ENCODE measurements around the gene OBSL1.

Gene OBSL1

GRCh38 chr2:219571311-219572236 is at the start of gene OBSL1:
Gene OBSL1 (minus strand): TSS chr2:219571539. CDS start chr2:219571232, 307 bp downstream.
- DNase-seq (ENCODE audit: low read depth in 2 of 2): no peak

DNA sequence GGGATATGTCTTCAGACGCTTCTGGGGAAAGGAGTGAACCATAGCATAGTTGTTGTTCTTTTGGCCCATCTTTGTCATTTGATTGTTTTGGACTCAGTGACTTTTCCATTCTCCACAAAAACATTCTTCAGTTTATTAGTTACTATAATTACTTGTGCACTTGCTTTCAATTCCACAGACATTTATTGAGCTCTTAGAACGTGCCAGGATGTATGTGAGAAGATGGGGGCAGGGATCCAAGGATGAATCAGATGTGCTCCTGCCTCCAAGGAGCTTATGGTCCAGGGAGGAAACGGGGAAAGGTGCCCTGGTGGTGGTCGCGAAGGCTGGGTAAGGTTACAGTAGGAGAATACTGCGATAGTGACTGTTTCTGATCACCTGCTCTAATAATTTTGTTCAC is 49.2 kb upstream of the OBSL1 start:
- no peak for DNase-seq (ENCODE audit: low read depth in 2 of 2)

- no peak for DNase-seq (ENCODE audit: low read depth in 2 of 2)
These were observed 47.9 kb upstream of the OBSL1 start for GRCh38 chr2:219619235-219619634.

GRCh38 chr2:219618733-219619122 is 47.4 kb upstream of the OBSL1 start:
- no peak for DNase-seq (ENCODE audit: low read depth in 2 of 2)

DNA sequence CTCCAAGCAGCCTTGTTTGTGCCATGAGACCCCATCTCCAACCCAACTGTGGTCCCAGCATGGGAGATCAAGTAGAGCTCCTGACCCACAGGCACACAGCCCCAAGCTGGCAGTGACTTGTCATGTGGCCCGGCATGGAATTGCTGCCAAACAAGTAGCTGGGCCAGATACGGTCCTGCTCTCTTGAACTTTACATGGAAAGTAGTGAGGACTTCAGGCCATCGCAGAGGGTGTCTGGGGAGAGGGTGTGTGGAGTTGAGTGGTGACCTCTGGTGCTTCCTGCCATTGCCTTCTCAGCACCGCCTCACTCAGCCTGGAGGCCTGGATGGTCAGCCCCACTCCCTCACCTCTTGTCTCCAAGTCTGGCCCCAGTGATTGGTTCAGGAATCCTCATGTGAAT is 45.2 kb upstream of the OBSL1 start:
- no peak for DNase-seq (ENCODE audit: low read depth in 2 of 2)

DNA sequence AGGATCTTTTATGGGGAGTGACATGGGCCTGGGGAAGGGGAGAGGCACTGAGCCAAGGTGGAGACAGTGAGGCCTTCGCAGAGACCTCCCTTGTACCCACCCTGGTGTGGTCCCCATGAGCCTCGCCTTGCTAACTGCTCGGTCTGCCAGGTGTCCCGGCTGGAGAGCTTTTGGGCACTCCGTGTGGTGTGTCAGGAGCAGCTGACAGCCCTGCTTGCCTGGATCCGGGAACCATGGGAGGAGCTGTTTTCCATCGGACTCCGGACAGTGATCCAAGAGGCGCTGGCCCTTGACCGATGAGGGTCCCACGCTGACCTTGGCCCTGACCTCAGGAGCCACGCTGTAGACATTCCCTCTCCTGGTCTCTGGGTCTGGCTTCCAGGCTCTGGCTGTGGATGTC is 44.6 kb upstream of the OBSL1 start:
- DNase-seq (ENCODE audit: low read depth in 2 of 2): no peak

- DNase-seq (ENCODE audit: low read depth in 2 of 2): no peak
These were observed 43.7 kb upstream of the OBSL1 start for GRCh38 chr2:219615036-219615435.

DNA sequence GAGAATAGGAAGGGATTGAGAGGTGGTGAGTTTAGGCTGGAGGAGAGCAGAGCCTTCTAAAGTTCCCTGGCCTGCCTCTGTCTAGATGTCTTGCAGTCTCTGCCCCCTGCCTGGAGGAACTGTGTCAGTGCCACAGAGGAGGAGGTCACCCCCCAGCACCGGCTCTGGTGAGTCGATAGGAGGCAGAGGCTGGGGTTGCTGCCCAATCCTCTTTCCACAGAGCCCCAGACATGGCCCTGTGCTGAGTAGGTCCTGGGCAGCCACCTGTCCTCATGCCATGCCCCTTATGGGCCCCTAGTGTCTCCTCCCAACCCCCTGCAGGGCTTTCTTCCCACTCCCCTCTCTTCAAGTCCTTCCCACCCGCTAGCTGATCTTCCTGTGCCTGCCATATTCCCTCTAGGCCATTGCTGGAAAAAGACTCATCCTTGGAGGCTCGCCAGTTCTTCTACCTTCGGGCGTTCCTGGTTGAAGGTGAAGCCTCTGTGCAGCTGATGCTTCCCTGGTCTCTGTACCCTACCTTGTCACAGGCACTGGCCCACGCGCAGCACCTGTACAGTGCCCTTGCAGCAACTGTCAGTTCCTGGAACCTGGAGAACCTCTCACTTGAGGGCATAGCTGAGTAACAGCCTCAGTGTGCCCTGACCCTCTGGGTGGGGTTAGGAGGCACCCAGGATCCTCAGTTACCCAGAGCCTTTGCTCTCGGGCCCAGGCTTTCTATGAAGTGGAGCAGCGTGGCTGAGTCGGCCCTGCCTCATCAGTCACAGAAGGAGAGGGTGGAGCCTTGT is 42.9 kb upstream of the OBSL1 start:
- DNase-seq (ENCODE audit: low read depth in 2 of 2): no peak

DNA sequence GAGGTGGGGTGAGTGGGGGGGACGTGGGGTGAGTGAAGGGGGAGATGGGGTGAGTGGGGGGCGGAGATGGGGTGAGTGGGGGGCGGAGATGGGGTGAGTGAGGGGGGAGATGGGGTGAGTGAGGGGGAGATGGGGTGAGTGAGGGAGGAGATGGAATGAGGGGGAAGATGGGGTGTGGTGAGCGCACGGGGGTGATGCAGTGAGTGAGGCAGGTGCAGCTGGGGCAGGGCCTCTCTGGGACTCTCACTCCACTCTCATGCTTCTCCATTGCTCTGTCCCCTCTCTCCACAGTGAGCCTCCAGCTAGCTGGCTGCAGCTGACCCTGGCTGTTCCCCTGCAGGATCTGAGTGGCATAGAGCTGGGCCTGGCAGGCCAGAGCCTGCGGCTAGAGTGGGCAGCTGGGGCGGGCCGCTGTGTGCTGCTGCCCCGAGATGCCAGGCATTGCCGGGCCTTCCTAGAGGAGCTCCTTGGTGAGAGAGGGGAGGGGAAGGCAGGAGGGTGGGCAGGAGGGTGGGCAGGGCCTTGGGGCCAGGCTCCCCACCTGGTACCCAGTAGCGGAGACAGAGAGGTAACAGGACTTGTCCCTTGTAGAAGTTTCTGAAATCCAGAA is 42.2 kb upstream of the OBSL1 start:
- no peak for DNase-seq (ENCODE audit: low read depth in 2 of 2)

DNA sequence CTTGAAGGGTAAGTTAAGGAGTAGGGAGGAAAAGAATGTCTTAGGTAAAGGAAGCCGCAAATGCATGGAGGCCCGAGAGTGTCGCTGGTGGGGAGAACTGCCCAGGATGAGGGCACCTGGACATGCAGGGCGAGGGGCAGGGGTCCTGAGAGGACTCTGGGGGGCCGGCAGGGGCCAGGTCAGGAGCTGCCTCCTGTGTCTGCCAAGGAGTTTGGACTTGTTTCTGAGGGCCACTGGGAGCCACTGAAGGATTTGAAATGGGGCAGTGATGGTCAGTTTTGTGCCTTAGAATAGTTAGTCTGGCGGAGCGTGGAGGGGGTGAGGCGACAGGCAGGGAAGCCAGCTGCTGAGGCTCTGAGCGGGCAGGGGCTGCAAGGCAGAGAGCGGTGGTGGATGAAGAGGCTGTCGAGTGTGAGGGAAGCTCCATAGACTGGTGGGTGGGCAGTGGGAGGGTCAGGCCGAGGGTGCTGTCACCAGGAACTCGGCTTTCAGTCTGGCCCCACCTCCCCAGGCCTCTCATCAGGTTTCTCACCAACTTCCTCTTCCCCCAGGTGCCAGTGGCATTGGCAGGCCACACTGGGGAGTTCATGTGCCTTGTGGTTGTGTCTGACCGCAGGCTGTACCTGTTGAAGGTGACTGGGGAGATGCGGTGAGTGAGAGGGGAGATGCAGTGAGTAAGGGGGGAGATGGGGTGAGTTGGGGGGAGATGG is 41.4 kb upstream of the OBSL1 start:
- DNase-seq (ENCODE audit: low read depth in 2 of 2): no peak

DNA sequence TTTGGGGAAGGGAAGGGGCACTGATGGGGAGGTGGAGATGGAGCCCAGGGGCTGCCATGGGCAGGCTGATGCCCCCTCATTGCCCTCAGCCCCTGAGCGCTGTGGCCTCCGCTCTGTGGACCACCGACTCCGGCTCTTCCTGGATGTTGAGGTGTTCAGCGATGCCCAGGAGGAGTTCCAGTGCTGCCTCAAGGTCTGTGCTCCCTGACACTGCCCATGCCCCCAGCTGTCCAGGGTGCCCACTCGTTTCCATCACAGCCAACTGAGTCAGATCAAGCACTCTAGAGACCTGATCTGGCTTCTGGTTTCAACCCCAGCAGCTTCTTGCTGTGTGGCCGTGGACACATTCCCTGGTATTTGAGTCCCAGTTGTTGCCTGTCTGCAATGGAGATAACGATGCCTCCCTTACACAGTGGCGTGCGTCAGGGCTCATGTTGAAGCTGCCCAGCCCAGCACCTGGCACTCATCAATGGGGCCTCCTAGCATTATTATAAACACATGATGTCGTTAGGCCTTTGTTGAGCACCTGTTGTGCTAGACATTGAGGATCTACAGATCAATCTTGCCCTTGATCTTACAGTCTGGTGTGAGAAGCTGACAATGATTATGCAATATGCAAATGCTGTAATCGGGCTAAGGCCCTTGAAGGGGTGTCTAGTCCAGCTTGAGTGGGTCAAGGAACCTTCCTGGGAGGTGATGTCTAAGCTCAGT is 40.7 kb upstream of the OBSL1 start:
- no peak for DNase-seq (ENCODE audit: low read depth in 2 of 2)

DNA sequence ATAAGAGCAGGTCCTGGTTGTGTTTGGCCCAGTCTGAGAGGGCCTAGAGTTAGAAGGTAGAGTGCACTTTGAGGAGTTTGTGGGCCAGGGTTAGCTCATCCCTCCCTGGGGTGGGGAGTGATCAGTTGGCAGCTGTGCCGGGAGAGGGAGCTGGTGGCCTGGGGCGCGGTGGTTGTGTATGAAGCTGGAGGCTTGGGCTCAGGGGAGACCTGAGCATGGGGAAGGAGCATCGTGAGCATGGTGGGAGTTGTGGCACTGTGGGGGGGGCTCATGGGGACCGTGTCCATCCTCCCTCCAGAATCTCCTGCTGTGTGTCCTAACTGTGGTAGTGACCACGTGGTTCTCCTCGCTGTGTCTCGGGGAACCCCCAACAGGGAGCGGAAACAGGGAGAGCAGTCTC is 40.0 kb upstream of the OBSL1 start:
- no peak for DNase-seq (ENCODE audit: low read depth in 2 of 2)

- DNase-seq (ENCODE audit: low read depth in 2 of 2): no peak
These were observed 37.9 kb upstream of the OBSL1 start for GRCh38 chr2:219609149-219609750.

DNA sequence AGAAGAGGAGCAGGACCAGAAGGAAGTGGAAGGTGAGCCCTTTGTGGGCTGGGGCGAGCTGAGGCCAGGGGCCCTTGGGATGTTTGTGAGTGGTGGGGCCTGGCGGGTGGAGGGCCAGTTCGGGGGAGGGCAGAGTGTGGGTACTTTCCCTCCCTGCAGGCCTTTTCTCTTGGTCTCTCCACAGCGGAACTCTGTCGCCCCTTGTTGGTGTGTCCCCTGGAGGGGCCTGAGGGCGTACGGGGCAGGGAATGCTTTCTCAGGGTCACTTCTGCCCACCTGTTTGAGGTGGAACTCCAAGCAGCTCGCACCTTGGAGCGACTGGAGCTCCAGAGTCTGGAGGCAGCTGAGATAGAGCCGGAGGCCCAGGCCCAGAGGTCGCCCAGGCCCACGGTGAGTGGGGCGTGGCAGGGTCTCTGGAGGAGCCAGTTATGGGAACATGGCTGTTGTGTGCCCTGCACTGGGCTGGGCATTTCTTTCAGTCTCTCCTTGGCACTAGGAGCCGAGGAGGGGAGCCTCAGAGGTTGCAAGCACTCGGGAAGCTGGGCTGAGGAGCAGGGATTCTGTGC is 37.1 kb upstream of the OBSL1 start:
- DNase-seq (ENCODE audit: low read depth in 2 of 2): no peak

GRCh38 chr2:219607931-219608330 is 36.6 kb upstream of the OBSL1 start:
- no peak for DNase-seq (ENCODE audit: low read depth in 2 of 2)

DNA sequence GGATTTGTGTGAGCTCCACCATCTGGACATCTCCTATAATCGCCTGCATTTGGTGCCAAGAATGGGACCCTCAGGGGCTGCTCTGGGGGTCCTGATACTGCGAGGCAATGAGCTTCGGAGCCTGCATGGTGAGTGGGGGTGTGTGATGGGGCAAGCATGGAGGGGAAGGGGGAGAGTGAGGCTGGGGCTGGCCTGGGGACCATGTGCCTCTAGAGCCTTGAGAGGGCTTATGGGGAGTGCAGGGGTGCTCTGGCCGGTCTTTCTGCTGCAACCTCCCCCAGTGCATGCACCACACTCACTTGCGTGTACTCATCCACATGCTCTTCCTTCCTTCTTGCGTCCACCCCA is 34.2 kb upstream of the OBSL1 start:
- DNase-seq (ENCODE audit: low read depth in 2 of 2): no peak

DNA sequence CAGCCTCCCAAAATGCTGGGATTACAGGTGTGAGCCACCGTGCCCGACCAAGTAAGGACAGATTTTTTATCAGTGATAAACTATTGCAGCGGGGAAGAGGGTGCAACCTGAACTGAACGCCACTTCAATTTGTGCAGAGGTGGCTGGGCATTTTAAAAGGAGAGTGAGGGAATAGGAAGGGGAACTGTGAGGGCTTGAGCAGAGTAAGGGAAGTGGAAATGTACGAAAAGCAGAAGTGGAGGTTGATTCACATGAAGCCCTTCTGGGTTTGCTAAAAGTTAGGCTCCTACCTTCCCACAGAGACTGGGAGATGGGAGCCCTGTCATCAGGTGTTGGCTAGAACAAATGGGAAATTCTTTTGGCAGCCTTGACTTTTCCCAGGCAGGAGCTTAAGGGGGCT is 32.4 kb upstream of the OBSL1 start:
- no peak for DNase-seq (ENCODE audit: low read depth in 2 of 2)

DNA sequence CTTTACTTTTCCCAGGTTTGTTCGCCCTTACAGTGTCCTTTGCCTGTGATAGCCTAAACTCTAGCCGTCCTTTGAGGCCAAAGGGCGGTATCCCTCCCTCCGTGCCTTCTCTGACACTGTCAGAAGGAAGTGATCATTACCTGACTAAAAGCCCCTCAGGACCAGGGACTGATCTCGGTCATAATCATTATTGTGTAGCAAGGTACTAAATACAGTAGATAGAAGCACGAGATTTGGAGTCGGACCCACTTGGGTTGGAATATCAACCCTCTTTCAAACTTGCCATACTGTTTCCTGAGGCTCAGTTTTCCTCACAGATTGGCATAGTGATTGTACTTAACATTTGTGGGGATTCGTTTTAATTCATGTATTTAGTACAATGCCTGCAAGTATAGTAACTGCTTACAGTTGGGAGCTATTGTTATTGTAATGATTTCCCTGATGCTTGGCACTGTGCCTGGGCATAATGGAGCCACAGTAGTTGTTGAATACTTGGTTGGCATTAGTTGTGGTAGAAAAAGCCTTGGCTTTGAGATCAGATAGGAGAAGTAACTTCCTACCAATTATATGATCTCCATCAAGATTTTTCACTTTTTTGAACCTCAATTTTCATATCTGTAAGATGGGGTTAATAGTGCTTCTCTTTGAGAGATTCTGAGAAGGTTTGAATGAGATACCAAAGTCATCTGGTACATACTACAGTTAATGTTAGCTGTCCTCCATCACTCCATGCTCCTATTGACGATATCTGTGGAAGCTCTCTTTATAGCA is 27.2 kb upstream of the OBSL1 start:
- no peak for DNase-seq (ENCODE audit: low read depth in 2 of 2)

DNA sequence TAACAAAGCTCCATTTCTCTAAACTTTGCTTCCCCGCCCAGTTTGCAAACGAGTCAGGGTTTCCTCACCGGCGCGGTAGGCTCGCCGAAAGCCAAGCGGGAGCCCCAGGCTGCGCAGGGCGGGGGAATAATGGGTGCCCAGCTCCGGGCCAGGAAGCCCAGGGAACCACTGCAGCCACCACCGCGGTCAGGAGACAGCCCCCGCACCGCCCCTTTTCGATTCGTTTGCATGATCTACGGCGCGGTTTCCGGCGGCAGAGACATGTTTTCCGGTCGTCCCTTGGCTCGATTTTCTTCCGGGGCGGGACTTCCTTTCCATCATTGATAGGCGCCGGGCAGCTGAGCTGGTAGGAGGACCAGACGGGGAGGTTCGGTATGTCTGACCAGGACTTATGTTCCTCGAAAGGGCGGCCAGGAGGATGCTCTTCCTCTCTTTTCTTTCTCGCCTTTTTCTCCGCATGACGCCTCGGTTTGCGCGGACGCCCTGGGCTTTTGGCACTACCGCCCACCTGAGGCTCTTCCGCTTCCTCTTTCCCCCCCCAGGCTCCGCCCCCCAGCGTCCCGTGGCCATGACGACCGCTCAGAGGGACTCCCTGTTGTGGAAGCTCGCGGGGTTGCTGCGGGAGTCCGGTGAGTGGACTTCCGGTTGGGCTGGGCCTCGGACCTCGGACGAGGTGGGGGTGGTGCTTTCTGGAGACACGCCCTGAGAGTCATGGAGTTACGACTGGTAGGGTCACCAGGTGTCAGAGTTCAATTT is 26.4 kb upstream of the OBSL1 start, which contains the start of gene STK11IP:
TSS of gene STK11IP (plus strand) at position 306 of the 756 bp plus-strand sequence. CDS start at position 569, 263 bp downstream.
- peak; percentile 78 to 90 for DNase-seq (ENCODE audit: low read depth in 2 of 2)
